Vagina (tissue), 2 donors: ENCODE measurements around the gene NOL6.
"Not testable (repeated sequence)": the region's sequence is repeated elsewhere in the genome, so short reads cannot be mapped to it uniquely, and the experiment has no call there.

Experiments used
- POLR2A ChIP-seq, 2 donors: fragments of 450-650 bp; IDR thresholded peaks; one replicate each; pipeline ENCODE4 v1.6.1; 2017; ENCODE audit warnings: antibody characterized with exemption in 2 of 2, mild to moderate bottlenecking in 2 of 2, moderate library complexity in 2 of 2
- POLR2AphosphoS5 ChIP-seq, 2 donors: sonication (generic); formaldehyde crosslinking; IDR thresholded peaks; one replicate each; pipeline ENCODE4 v1.9.0; 2017; ENCODE audit warnings: antibody characterized with exemption in 2 of 2, mild to moderate bottlenecking in 2 of 2, low read depth in 1 of 2; ENCODE audit not compliant: insufficient read depth in 1 of 2
- TF ChIP-seq, protein P1 (sequence below), 3 experiments: fragments of 450-650 bp in 2 of 3; fragments of 200-600 bp in 1 of 3; sonication (generic) in 1 of 3; IDR thresholded peaks; one replicate each; pipeline ENCODE4 v1.5.1; 2017 to 2019; ENCODE audit warnings: antibody characterized with exemption in 3 of 3, mild to moderate bottlenecking in 2 of 3, moderate library complexity in 2 of 3

DNA sequence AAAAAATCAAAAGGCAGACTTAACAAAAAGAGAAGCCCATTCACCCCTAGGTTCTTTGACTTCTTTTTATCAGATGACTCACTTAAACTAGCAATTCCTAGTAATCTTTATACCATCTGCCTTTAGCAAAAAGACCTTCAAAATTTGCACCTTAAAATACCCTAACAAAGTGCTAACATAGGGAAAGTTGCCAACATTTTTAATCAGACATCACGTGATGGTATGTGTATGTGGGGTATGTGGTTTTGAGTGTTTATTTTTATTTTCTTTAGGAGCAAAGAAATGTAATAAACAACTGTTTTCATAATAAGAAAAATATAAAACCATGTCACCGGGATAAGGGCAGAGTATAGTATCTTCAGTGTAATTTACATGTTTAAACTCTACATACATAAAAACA, 20.1 kb upstream of the NOL6 start:
- not testable (repeated sequence) for TF ChIP-seq POLR2AphosphoS5 (IDR thresholded peaks at IDR 0.05; ENCODE audit: insufficient read depth in 1 of 2, low read depth in 1 of 2); POLR2A (IDR thresholded peaks at IDR 0.05)
- TF ChIP-seq, protein P1, sequence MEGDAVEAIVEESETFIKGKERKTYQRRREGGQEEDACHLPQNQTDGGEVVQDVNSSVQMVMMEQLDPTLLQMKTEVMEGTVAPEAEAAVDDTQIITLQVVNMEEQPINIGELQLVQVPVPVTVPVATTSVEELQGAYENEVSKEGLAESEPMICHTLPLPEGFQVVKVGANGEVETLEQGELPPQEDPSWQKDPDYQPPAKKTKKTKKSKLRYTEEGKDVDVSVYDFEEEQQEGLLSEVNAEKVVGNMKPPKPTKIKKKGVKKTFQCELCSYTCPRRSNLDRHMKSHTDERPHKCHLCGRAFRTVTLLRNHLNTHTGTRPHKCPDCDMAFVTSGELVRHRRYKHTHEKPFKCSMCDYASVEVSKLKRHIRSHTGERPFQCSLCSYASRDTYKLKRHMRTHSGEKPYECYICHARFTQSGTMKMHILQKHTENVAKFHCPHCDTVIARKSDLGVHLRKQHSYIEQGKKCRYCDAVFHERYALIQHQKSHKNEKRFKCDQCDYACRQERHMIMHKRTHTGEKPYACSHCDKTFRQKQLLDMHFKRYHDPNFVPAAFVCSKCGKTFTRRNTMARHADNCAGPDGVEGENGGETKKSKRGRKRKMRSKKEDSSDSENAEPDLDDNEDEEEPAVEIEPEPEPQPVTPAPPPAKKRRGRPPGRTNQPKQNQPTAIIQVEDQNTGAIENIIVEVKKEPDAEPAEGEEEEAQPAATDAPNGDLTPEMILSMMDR (IDR thresholded peaks at IDR 0.05), result not testable (repeated sequence)
